HepG2 (cell line): ENCODE results near the gene STARD13. TPM values are rescaled to one million over a fixed set of nuclear protein-coding genes. Genes with fewer than 3 reads are reported as not detected.

Experiments
- GMEB1 ChIP-seq: sonication (generic); formaldehyde crosslinking; IDR thresholded peaks from 2 replicates; pipeline ENCODE4 v1.5.1; 2020; ENCODE audit warnings: missing genetic modification reagents, mild to moderate bottlenecking, borderline replicate concordance
- GPBP1L1 ChIP-seq: sonication (generic); formaldehyde crosslinking; IDR thresholded peaks from 2 replicates; pipeline ENCODE4 v1.5.0; 2020; ENCODE audit warnings: mild to moderate bottlenecking, missing genetic modification reagents
- HOXA5 ChIP-seq: sonication (generic); formaldehyde crosslinking; IDR thresholded peaks from 2 replicates; pipeline ENCODE4 v1.4.0; 2020; ENCODE audit warnings: missing genetic modification reagents
- MAZ ChIP-seq, 2 experiments: sonication (generic) in 1 of 2; formaldehyde crosslinking in 1 of 2; IDR thresholded peaks; 2 replicates each; pipeline versions ENCODE4 v1.5.0 to v1.6.1; 2012 to 2020; ENCODE audit warnings: low read depth in 2 of 2, mild to moderate bottlenecking in 2 of 2, borderline replicate concordance in 1 of 2, improper control_type of control experiment in 1 of 2, low read length in 1 of 2, missing genetic modification reagents in 1 of 2, moderate library complexity in 1 of 2
- MTERF4 ChIP-seq: sonication (generic); formaldehyde crosslinking; IDR thresholded peaks from 2 replicates; pipeline ENCODE4 v1.8.0; 2023; ENCODE audit warnings: mild to moderate bottlenecking, missing genetic modification reagents
- MTF1 ChIP-seq: sonication (generic); formaldehyde crosslinking; IDR thresholded peaks from 2 replicates; pipeline ENCODE4 v1.5.0; 2020; ENCODE audit warnings: missing genetic modification reagents
- TEAD3 ChIP-seq: optimal IDR thresholded peaks from 2 replicates; pipeline ENCODE3; 2016; ENCODE audit warnings: borderline replicate concordance
- ZFYVE20 ChIP-seq: sonication (generic); formaldehyde crosslinking; IDR thresholded peaks from 2 replicates; pipeline ENCODE4 v1.8.0; 2023; ENCODE audit warnings: low read depth, mild to moderate bottlenecking, moderate library complexity, missing genetic modification reagents, borderline replicate concordance
- ZNF281 ChIP-seq: sonication (generic); formaldehyde crosslinking; IDR thresholded peaks from 2 replicates; pipeline ENCODE4 v1.4.0; 2020; ENCODE audit warnings: missing genetic modification reagents, borderline replicate concordance
- ZNF3 ChIP-seq: IDR thresholded peaks from 2 replicates; pipeline ENCODE4 v1.7.0; 2017; ENCODE audit warnings: inconsistent platforms
- ZNF441 ChIP-seq: sonication (generic); formaldehyde crosslinking; IDR thresholded peaks from 2 replicates; pipeline ENCODE4 v1.7.0; 2021; ENCODE audit warnings: missing genetic modification reagents, borderline replicate concordance
- polyA plus RNA-seq, 8 experiments: library from polyadenylated mRNA; depleted of rRNA in 3 of 8; stranded (reverse) in 7 of 8; unstranded in 1 of 8; fragments of >200 nt; fragmentation: Illumina TruSeq in 4 of 8; extraction: Trizol in 4 of 8; gene quantifications; 2 replicates each; pipeline versions ENCODE4 v1.2.1 to v1.2.3, GENCODE V29; 2011 to 2016; ENCODE audit warnings: low read depth in 4 of 8, missing spikeins in 1 of 8, mixed read lengths in 1 of 8; ENCODE audit not compliant: insufficient read depth in 1 of 8
- total RNA-seq, 5 experiments: library from RNA; depleted of rRNA; stranded (reverse); fragments of >200 nt; fragmentation: Illumina TruSeq; extraction: Trizol; gene quantifications; 2 replicates each; pipeline ENCODE4 v1.2.3, GENCODE V29; 2016; ENCODE audit warnings: low read depth in 1 of 5
- TF ChIP-seq, protein P1 (sequence below): sonication (generic); formaldehyde crosslinking; IDR thresholded peaks from 2 replicates; pipeline ENCODE4 v1.4.0; 2020; ENCODE audit warnings: mild to moderate bottlenecking, missing genetic modification reagents

STARD13 gene
- total and polyA plus RNA-seq, 2 of the 13 experiments (the other 11 are each of a cell fraction or from before 2014, with no cell fraction given), result 12.8 to 14.3 TPM

GRCh38 chr13:33125821-33126570, 159.6 kb downstream of the STARD13 start (continued):
- no peak for TF ChIP-seq MTERF4 (CRISPR knock-in tag)
- peak; percentile 24; the same call in 1 of the 2 replicates for TF ChIP-seq GMEB1 (CRISPR knock-in tag)
- no peak for TF ChIP-seq MTF1 (CRISPR knock-in tag)
- no peak for TF ChIP-seq ZFYVE20
- no peak for TF ChIP-seq HOXA5
- no peak for TF ChIP-seq GPBP1L1 (CRISPR knock-in tag)
- TF ChIP-seq, protein P1, sequence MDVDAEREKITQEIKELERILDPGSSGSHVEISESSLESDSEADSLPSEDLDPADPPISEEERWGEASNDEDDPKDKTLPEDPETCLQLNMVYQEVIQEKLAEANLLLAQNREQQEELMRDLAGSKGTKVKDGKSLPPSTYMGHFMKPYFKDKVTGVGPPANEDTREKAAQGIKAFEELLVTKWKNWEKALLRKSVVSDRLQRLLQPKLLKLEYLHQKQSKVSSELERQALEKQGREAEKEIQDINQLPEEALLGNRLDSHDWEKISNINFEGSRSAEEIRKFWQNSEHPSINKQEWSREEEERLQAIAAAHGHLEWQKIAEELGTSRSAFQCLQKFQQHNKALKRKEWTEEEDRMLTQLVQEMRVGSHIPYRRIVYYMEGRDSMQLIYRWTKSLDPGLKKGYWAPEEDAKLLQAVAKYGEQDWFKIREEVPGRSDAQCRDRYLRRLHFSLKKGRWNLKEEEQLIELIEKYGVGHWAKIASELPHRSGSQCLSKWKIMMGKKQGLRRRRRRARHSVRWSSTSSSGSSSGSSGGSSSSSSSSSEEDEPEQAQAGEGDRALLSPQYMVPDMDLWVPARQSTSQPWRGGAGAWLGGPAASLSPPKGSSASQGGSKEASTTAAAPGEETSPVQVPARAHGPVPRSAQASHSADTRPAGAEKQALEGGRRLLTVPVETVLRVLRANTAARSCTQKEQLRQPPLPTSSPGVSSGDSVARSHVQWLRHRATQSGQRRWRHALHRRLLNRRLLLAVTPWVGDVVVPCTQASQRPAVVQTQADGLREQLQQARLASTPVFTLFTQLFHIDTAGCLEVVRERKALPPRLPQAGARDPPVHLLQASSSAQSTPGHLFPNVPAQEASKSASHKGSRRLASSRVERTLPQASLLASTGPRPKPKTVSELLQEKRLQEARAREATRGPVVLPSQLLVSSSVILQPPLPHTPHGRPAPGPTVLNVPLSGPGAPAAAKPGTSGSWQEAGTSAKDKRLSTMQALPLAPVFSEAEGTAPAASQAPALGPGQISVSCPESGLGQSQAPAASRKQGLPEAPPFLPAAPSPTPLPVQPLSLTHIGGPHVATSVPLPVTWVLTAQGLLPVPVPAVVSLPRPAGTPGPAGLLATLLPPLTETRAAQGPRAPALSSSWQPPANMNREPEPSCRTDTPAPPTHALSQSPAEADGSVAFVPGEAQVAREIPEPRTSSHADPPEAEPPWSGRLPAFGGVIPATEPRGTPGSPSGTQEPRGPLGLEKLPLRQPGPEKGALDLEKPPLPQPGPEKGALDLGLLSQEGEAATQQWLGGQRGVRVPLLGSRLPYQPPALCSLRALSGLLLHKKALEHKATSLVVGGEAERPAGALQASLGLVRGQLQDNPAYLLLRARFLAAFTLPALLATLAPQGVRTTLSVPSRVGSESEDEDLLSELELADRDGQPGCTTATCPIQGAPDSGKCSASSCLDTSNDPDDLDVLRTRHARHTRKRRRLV (CRISPR knock-in tag), result no peak
- peak; percentile 95 for TF ChIP-seq TEAD3 (CRISPR knock-in tag)
- no peak; the same call in 1 of the 2 replicates for TF ChIP-seq ZNF441
- TF ChIP-seq MAZ (IDR thresholded peaks at IDR 0.05; ENCODE audit: borderline replicate concordance, low read depth, low read length), result no peak
- peak; percentile 35; the same call in 1 of the 2 replicates for TF ChIP-seq MAZ (CRISPR knock-in tag; IDR thresholded peaks at IDR 0.05; ENCODE audit: low read depth)
- TF ChIP-seq ZNF281 (CRISPR knock-in tag), result peak; percentile 27; the same call in 1 of the 2 replicates
- TF ChIP-seq ZNF3 (CRISPR knock-in tag), result no peak
